ENCODE data around the gene COL5A1.

GRCh38 chr9:134844821-134845220 lies 203.2 kb downstream of the COL5A1 start:
- no peak for TF ChIP-seq EZH2 (IDR thresholded peaks at IDR 0.05)
- no peak for TF ChIP-seq POLR2AphosphoS5 (IDR thresholded peaks at IDR 0.05; ENCODE audit: borderline replicate concordance, low read depth, low read length)

Data from SK-N-MC (cell line).